ENCODE results near the gene LAMP1.
A peak's percentile ranks its signal among the peaks of the same experiment; 100 is the strongest.
"Not testable (repeated sequence)": the region's sequence is repeated elsewhere in the genome, so short reads cannot be mapped to it uniquely, and the experiment has no call there.

The LAMP1 gene

GRCh38 chr13:113327766-113328471, 30.9 kb downstream of the LAMP1 start:
- DNase-seq = no peak

- DNase-seq = no peak
Observed at GRCh38 chr13:113328851-113329250, 31.8 kb downstream of the LAMP1 start.

GRCh38 chr13:113329656-113330312, 32.7 kb downstream of the LAMP1 start:
- no peak for DNase-seq

- DNase-seq = no peak
Observed at GRCh38 chr13:113332615-113333014, 35.6 kb downstream of the LAMP1 start.

- DNase-seq = no peak
Observed at GRCh38 chr13:113333076-113333475, 36.0 kb downstream of the LAMP1 start.

GRCh38 chr13:113337556-113337955, 40.5 kb downstream of the LAMP1 start:
- DNase-seq = no peak

GRCh38 chr13:113337976-113338375, 40.9 kb downstream of the LAMP1 start:
- DNase-seq = no peak

GRCh38 chr13:113338451-113338850, 41.4 kb downstream of the LAMP1 start:
- no peak for DNase-seq

- DNase-seq = no peak
Observed at GRCh38 chr13:113342820-113343691, 46.0 kb downstream of the LAMP1 start.

- DNase-seq = no peak
Observed at GRCh38 chr13:113343692-113343968, 46.6 kb downstream of the LAMP1 start.

GRCh38 chr13:113345486-113345885, 48.4 kb downstream of the LAMP1 start:
- no peak for DNase-seq

GRCh38 chr13:113347736-113348225, 50.7 kb downstream of the LAMP1 start:
- DNase-seq = not testable (repeated sequence)

GRCh38 chr13:113348591-113348990, 51.6 kb downstream of the LAMP1 start:
- DNase-seq = no peak

- no peak for DNase-seq
Observed at GRCh38 chr13:113349050-113349449, 52.0 kb downstream of the LAMP1 start.

- DNase-seq = no peak
Observed at GRCh38 chr13:113349491-113349890, 52.5 kb downstream of the LAMP1 start.

GRCh38 chr13:113350065-113350937, 53.3 kb downstream of the LAMP1 start:
- peak in 1 of 2 experiments; percentile 28 for DNase-seq

GRCh38 chr13:113350938-113351335, 53.9 kb downstream of the LAMP1 start:
- no peak for DNase-seq

GRCh38 chr13:113351514-113352026, 54.5 kb downstream of the LAMP1 start:
- DNase-seq = no peak

GRCh38 chr13:113353254-113353653, 56.2 kb downstream of the LAMP1 start:
- DNase-seq = no peak

- DNase-seq = no peak
Observed at GRCh38 chr13:113354831-113355610, 58.0 kb downstream of the LAMP1 start.

- DNase-seq = no peak
Observed at GRCh38 chr13:113355621-113356020, 58.6 kb downstream of the LAMP1 start.

- no peak for DNase-seq
Observed at GRCh38 chr13:113356596-113356995, 59.6 kb downstream of the LAMP1 start.

Data from NCI-H526 (cell line).